Measurements from ENCODE around the gene KCNAB3.

KCNAB3 gene

GRCh38 chr17:7930841-7931631, 1.4 kb upstream of the KCNAB3 start:
- peak overlapping the region; percentile 66 for H3K4me3 ChIP-seq (ENCODE audit: low read depth, low read length)
- DNase-seq (ENCODE audit: low read depth) = no peak
- TF ChIP-seq CTCF (IDR thresholded peaks at IDR 0.05; ENCODE audit: low read depth, low read length, missing control alignments) = no peak

- TF ChIP-seq CTCF (IDR thresholded peaks at IDR 0.05; ENCODE audit: low read depth, low read length, missing control alignments) = no peak
- no peak for DNase-seq (ENCODE audit: low read depth)
- no peak overlapping the region for H3K4me3 ChIP-seq (ENCODE audit: low read depth, low read length)
These were observed 2.1 kb downstream of the KCNAB3 start for GRCh38 chr17:7927596-7927995.

- H3K4me3 ChIP-seq (ENCODE audit: low read depth, low read length) = peak overlapping the region; percentile 9
- no peak for TF ChIP-seq CTCF (IDR thresholded peaks at IDR 0.05; ENCODE audit: low read depth, low read length, missing control alignments)
- no peak for DNase-seq (ENCODE audit: low read depth)
These were observed 6.6 kb downstream of the KCNAB3 start for GRCh38 chr17:7922845-7923628.

- TF ChIP-seq CTCF (IDR thresholded peaks at IDR 0.05; ENCODE audit: low read depth, low read length, missing control alignments) = no peak
- no peak for DNase-seq (ENCODE audit: low read depth)
- peak overlapping the region; percentile 9 for H3K4me3 ChIP-seq (ENCODE audit: low read depth, low read length)
These were observed 7.3 kb downstream of the KCNAB3 start for GRCh38 chr17:7922269-7922844.

- DNase-seq (ENCODE audit: low read depth) = no peak
- TF ChIP-seq CTCF (IDR thresholded peaks at IDR 0.05; ENCODE audit: low read depth, low read length, missing control alignments) = no peak
- no peak overlapping the region for H3K4me3 ChIP-seq (ENCODE audit: low read depth, low read length)
These were observed 12.8 kb downstream of the KCNAB3 start for GRCh38 chr17:7916808-7917207.

GRCh38 chr17:7916385-7916682, 13.3 kb downstream of the KCNAB3 start:
- DNase-seq (ENCODE audit: low read depth) = no peak
- no peak for TF ChIP-seq CTCF (IDR thresholded peaks at IDR 0.05; ENCODE audit: low read depth, low read length, missing control alignments)
- peak overlapping the region; percentile 85 for H3K4me3 ChIP-seq (ENCODE audit: low read depth, low read length)
